A549 (cell line): ENCODE measurements around the gene FBXW12.

Source experiments
- HDAC2 ChIP-seq: fragments of 200-600 bp; sonication (generic); IDR thresholded peaks from 2 replicates; pipeline ENCODE4 v1.6.1; 2016
- MYC ChIP-seq: IDR thresholded peaks from 2 replicates; pipeline ENCODE4 v1.6.1; 2012; ENCODE audit warnings: mild to moderate bottlenecking, inconsistent platforms, low read length, improper control_type of control experiment, borderline replicate concordance
- RFX5 ChIP-seq: fragments of 450-650 bp; IDR thresholded peaks from 2 replicates; pipeline ENCODE4 v1.7.1; 2014; ENCODE audit warnings: antibody characterized with exemption, mild to moderate bottlenecking, moderate library complexity

DNA sequence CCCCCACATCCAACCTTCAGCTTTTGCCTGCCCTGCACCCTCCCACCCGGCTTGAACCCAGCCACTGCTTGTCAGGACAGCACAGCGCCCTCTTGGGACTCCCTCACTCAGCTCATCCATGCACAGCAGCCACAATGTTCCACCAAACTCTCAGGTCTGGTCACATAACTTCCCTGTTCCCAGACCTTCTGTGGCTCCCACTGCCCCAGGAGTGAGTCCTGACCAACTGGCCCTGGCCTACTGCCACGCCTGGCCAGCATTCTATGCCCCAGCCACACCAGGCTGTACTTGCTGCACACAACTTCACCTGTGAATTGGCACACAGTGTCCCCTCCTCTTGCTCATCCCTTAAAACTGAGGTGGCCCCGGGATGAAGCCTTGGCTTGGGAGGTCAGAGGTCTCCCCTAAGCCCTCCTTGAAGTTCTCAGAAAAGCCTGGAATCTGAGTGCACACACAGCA lies 36.8 kb downstream of the FBXW12 start:
- no peak for TF ChIP-seq HDAC2
- TF ChIP-seq MYC: no peak
- TF ChIP-seq RFX5: no peak
